ENCODE measurements around the gene NR0B1.

Gene NR0B1

GRCh38 chrX:30309139-30309571 lies at the start of gene NR0B1:
NR0B1 (minus strand) TSS chrX:30309390; CDS start chrX:30309363, 27 bp downstream.
- DNase-seq (ENCODE audit: low spot score): no peak

- no peak for DNase-seq (ENCODE audit: low spot score)
Measured at GRCh38 chrX:30349946-30350345, 40.8 kb upstream of the NR0B1 start.

GRCh38 chrX:30343206-30343605 lies 34.0 kb upstream of the NR0B1 start:
- no peak for DNase-seq (ENCODE audit: low spot score)

GRCh38 chrX:30340753-30341152 lies 31.6 kb upstream of the NR0B1 start:
- no peak for DNase-seq (ENCODE audit: low spot score)

GRCh38 chrX:30327762-30328161 lies 18.6 kb upstream of the NR0B1 start:
- no peak for DNase-seq (ENCODE audit: low spot score)

- DNase-seq (ENCODE audit: low spot score): no peak
Measured at GRCh38 chrX:30317308-30317707, 8.1 kb upstream of the NR0B1 start.

- no peak for DNase-seq (ENCODE audit: low spot score)
Measured at GRCh38 chrX:30313322-30313721, 4.1 kb upstream of the NR0B1 start.

GRCh38 chrX:30312858-30313257 lies 3.7 kb upstream of the NR0B1 start:
- no peak for DNase-seq (ENCODE audit: low spot score)

- no peak for DNase-seq (ENCODE audit: low spot score)
Measured at GRCh38 chrX:30310429-30311206, 1.4 kb upstream of the NR0B1 start.

- DNase-seq (ENCODE audit: low spot score): no peak
Measured at GRCh38 chrX:30308263-30309138, 689 bp downstream of the NR0B1 start.

- DNase-seq (ENCODE audit: low spot score): peak; percentile 62
Measured at GRCh38 chrX:30307466-30307865, 1.7 kb downstream of the NR0B1 start.

- DNase-seq (ENCODE audit: low spot score): no peak
Measured at GRCh38 chrX:30304866-30305265, 4.3 kb downstream of the NR0B1 start.

GRCh38 chrX:30302956-30303355 lies 6.2 kb downstream of the NR0B1 start:
- DNase-seq (ENCODE audit: low spot score): peak; percentile 27

GRCh38 chrX:30301963-30302362 lies 7.2 kb downstream of the NR0B1 start:
- no peak for DNase-seq (ENCODE audit: low spot score)

- no peak for DNase-seq (ENCODE audit: low spot score)
Measured at GRCh38 chrX:30301208-30301607, 8.0 kb downstream of the NR0B1 start.

- no peak for DNase-seq (ENCODE audit: low spot score)
Measured at GRCh38 chrX:30296408-30297254, 12.6 kb downstream of the NR0B1 start.

GRCh38 chrX:30283456-30284200 lies 25.6 kb downstream of the NR0B1 start:
- peak; percentile 86 for DNase-seq (ENCODE audit: low spot score)

GRCh38 chrX:30282527-30282926 lies 26.7 kb downstream of the NR0B1 start:
- DNase-seq (ENCODE audit: low spot score): no peak

GRCh38 chrX:30280428-30280827 lies 28.8 kb downstream of the NR0B1 start:
- no peak for DNase-seq (ENCODE audit: low spot score)

GRCh38 chrX:30278365-30278764 lies 30.8 kb downstream of the NR0B1 start:
- no peak for DNase-seq (ENCODE audit: low spot score)

GRCh38 chrX:30275498-30275897 lies 33.7 kb downstream of the NR0B1 start:
- DNase-seq (ENCODE audit: low spot score): no peak
